PFSK-1 (cell line): ENCODE measurements around the gene FGGY.

Experiments used
- FOXP2 ChIP-seq: optimal IDR thresholded peaks from 2 replicates; pipeline ENCODE3; 2011; ENCODE audit warnings: borderline replicate concordance, control low read depth, inconsistent platforms; ENCODE audit not compliant: insufficient read depth; ENCODE audit errors: extremely low read length, extremely low read depth
- POLR2AphosphoS5 ChIP-seq: IDR thresholded peaks from 2 replicates; pipeline ENCODE4 v1.6.1; 2012; ENCODE audit warnings: low read depth, mild to moderate bottlenecking, control low read depth, low read length, moderate library complexity
- REST ChIP-seq, 2 experiments: IDR thresholded peaks; 2 replicates each; pipeline versions ENCODE4 v1.6.1 to v1.8.0; 2011 to 2012; ENCODE audit warnings: low read depth in 2 of 2, low read length in 2 of 2, control low read depth in 1 of 2, inconsistent platforms in 1 of 2, mild to moderate bottlenecking in 1 of 2, moderate library complexity in 1 of 2; ENCODE audit not compliant: insufficient read depth in 1 of 2
- SIN3A ChIP-seq: IDR thresholded peaks from 2 replicates; pipeline ENCODE4 v1.6.1; 2012; ENCODE audit warnings: mild to moderate bottlenecking, low read length, moderate library complexity, borderline replicate concordance; ENCODE audit not compliant: insufficient read depth
- TAF1 ChIP-seq: IDR thresholded peaks from 2 replicates; pipeline ENCODE4 v1.6.1; 2012; ENCODE audit warnings: low read length, control low read depth, borderline replicate concordance; ENCODE audit not compliant: insufficient read depth

The FGGY gene

GRCh38 chr1:59549066-59549837 lies 252.4 kb downstream of the FGGY start:
- TF ChIP-seq SIN3A, result no peak
- TF ChIP-seq REST (IDR thresholded peaks at IDR 0.05; ENCODE audit: insufficient read depth in 1 of 2, low read depth in 2 of 2, low read length in 2 of 2), result no peak
- no peak for TF ChIP-seq TAF1
- TF ChIP-seq POLR2AphosphoS5, result no peak
- TF ChIP-seq FOXP2, result no peak

- TF ChIP-seq FOXP2 (no peak), TAF1 (no peak), REST (IDR thresholded peaks at IDR 0.05; ENCODE audit: insufficient read depth in 1 of 2, low read depth in 2 of 2, low read length in 2 of 2) (no peak), SIN3A (no peak), POLR2AphosphoS5 (no peak)
These were observed 253.0 kb downstream of the FGGY start for GRCh38 chr1:59549903-59550302.

GRCh38 chr1:59552007-59552406 lies 255.1 kb downstream of the FGGY start:
- TF ChIP-seq REST (IDR thresholded peaks at IDR 0.05; ENCODE audit: insufficient read depth in 1 of 2, low read depth in 2 of 2, low read length in 2 of 2) (no peak), FOXP2 (no peak), POLR2AphosphoS5 (no peak), SIN3A (no peak), TAF1 (no peak)

GRCh38 chr1:59553371-59553770 lies 256.5 kb downstream of the FGGY start:
- TF ChIP-seq FOXP2 (no peak), REST (IDR thresholded peaks at IDR 0.05; ENCODE audit: insufficient read depth in 1 of 2, low read depth in 2 of 2, low read length in 2 of 2) (no peak), SIN3A (no peak), POLR2AphosphoS5 (no peak), TAF1 (no peak)
